HG03469 (cell line): ENCODE data around the gene SAMD11.

Experiments
- ATAC-seq: cut with Tn5 transposase; IDR thresholded peaks from one replicate; pipeline ENCODE4 v1.9.1; 2021; ENCODE audit warnings: mild to moderate bottlenecking, moderate library complexity, moderate number of reproducible peaks; ENCODE audit not compliant: unreplicated experiment

SAMD11 gene

GRCh38 chr1:962381-963300 is 38.9 kb downstream of the SAMD11 start:
- ATAC-seq, result no peak

GRCh38 chr1:963301-963651 is 39.6 kb downstream of the SAMD11 start:
- no peak for ATAC-seq

- no peak for ATAC-seq
Measured at GRCh38 chr1:963746-964525, 40.2 kb downstream of the SAMD11 start.

- no peak for ATAC-seq
Measured at GRCh38 chr1:964691-965525, 41.2 kb downstream of the SAMD11 start.

- no peak for ATAC-seq
Measured at GRCh38 chr1:965526-966134, 41.9 kb downstream of the SAMD11 start.

- no peak for ATAC-seq
Measured at GRCh38 chr1:966135-966703, 42.5 kb downstream of the SAMD11 start, which contains the start of gene PLEKHN1. Gene PLEKHN1 (plus strand): TSS chr1:966482. CDS start chr1:966532, 50 bp downstream.

GRCh38 chr1:966704-967300 is 43.1 kb downstream of the SAMD11 start:
- ATAC-seq, result no peak

- ATAC-seq, result no peak
Measured at GRCh38 chr1:967466-968343, 44.0 kb downstream of the SAMD11 start.

GRCh38 chr1:969260-969855 is 45.6 kb downstream of the SAMD11 start:
- no peak for ATAC-seq

GRCh38 chr1:970242-970972 is 46.7 kb downstream of the SAMD11 start:
- ATAC-seq, result no peak

- no peak for ATAC-seq
Measured at GRCh38 chr1:970973-971730, 47.4 kb downstream of the SAMD11 start.

- ATAC-seq, result no peak
Measured at GRCh38 chr1:971751-972506, 48.2 kb downstream of the SAMD11 start.

GRCh38 chr1:972726-973458 is 49.2 kb downstream of the SAMD11 start:
- no peak for ATAC-seq

GRCh38 chr1:973459-974292 is 50.0 kb downstream of the SAMD11 start:
- no peak for ATAC-seq

- ATAC-seq, result no peak
Measured at GRCh38 chr1:974293-974640, 50.5 kb downstream of the SAMD11 start.
